ENCODE measurements around the gene GABRB1.

The GABRB1 gene

DNA sequence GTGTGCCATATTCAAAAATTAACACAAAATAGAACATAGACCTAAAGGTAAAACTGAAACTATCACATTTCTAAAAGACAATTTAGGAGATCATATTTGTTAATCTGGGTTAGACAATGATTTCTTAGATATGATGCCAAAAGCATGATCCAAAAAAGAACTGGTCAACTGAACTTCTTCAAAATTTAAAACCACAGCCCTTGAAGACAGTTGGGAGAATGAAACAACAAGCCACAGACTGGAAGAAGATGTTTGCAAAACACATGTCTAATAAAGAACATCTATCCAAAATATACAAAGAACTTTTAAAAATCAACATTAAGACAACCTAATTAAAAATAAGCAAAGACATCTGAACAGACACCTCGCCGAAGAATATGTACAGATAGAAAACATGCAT lies 412.7 kb downstream of the GABRB1 start:
- no peaks in the 10 kb centered on the region for H3K4me1 ChIP-seq
- H3K9me3 ChIP-seq, result peaks cover 0 to 3% (median 0%) of the 10 kb centered on the region in 3 donors
- H3K27ac ChIP-seq, result no peak overlapping the region
- peaks cover 0 to 3% (median 0%) of the 10 kb centered on the region in 3 donors for H3K36me3 ChIP-seq
- TF ChIP-seq, protein P1, sequence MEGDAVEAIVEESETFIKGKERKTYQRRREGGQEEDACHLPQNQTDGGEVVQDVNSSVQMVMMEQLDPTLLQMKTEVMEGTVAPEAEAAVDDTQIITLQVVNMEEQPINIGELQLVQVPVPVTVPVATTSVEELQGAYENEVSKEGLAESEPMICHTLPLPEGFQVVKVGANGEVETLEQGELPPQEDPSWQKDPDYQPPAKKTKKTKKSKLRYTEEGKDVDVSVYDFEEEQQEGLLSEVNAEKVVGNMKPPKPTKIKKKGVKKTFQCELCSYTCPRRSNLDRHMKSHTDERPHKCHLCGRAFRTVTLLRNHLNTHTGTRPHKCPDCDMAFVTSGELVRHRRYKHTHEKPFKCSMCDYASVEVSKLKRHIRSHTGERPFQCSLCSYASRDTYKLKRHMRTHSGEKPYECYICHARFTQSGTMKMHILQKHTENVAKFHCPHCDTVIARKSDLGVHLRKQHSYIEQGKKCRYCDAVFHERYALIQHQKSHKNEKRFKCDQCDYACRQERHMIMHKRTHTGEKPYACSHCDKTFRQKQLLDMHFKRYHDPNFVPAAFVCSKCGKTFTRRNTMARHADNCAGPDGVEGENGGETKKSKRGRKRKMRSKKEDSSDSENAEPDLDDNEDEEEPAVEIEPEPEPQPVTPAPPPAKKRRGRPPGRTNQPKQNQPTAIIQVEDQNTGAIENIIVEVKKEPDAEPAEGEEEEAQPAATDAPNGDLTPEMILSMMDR (IDR thresholded peaks at IDR 0.05), result no peak
- intact Hi-C loops (cut with DNase I; ENCODE audit: low total_unique reads), result no loop called here
- no peak for DNase-seq
- no peaks in the 10 kb centered on the region for H3K27me3 ChIP-seq
- no peak overlapping the region for H3K4me3 ChIP-seq

DNA sequence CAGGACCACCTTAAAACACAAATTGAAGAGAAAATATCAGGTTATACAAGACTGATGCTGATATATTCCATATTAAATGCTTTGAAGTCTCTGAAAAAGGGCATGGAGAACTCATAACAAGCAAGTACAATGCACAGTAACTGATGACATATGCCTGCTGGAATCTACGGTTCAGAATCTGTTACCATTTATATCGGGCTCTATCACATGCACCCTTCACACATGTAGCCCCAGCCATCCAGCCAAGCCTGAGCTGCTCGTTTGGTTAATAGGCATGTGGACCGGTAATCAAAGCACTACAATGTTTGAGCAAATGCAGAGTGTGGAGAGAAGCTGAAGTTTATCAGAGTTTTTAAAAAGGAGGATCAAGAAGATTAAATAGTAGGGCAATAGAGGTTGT lies 420.3 kb downstream of the GABRB1 start:
- no peak overlapping the region for H3K4me3 ChIP-seq
- H3K27ac ChIP-seq, result no peak overlapping the region
- no peaks in the 10 kb centered on the region for H3K4me1 ChIP-seq
- TF ChIP-seq, protein P1 (IDR thresholded peaks at IDR 0.05), result no peak
- H3K36me3 ChIP-seq, result peaks cover 14 to 42% (median 39%) of the 10 kb centered on the region in 3 donors
- no peaks in the 10 kb centered on the region for H3K27me3 ChIP-seq
- intact Hi-C loops (cut with DNase I; ENCODE audit: low total_unique reads), result no loop called here
- no peaks in the 10 kb centered on the region for H3K9me3 ChIP-seq
- no peak for DNase-seq

DNA sequence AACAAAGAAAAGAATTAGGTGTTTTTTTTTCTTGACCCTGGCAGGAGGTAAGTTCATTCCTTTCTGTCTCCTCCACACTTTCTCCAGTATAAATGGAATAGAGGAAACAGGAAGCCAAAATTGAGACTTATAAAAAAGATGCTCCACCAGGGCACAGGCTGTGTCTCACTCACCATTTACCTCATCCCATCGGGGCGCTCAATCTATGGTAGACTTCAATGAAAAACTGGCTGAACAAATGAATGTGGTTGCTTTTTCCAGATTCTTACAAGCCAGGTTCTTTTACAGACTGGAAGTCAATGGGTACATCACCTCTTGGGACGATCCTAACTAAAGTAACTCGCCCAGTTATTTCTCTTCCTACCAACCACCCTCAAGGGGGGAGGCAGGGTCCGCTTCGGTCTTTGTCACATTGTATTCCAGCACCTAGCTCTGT lies 431.4 kb downstream of the GABRB1 start:
- Histone ChIP-seq H3K9me3 (no peaks in the 10 kb centered on the region), H3K27me3 (no peaks in the 10 kb centered on the region), H3K36me3 (no peaks in the 10 kb centered on the region), H3K4me1 (peaks cover 0 to 9% (median 3%) of the 10 kb centered on the region in 4 donors), H3K4me3 (peak overlapping the region; percentile 66 to 78), H3K27ac (peak overlapping the region; percentile 72 to 80)
- TF ChIP-seq, protein P1 (IDR thresholded peaks at IDR 0.05), result no peak
- DNase-seq, result no peak
- intact Hi-C loops (cut with DNase I; ENCODE audit: low total_unique reads), result loop anchor here (1.0 kb wide), 1 partner anchor 97 kb away; no protein-coding TSS in a partner anchor

DNA sequence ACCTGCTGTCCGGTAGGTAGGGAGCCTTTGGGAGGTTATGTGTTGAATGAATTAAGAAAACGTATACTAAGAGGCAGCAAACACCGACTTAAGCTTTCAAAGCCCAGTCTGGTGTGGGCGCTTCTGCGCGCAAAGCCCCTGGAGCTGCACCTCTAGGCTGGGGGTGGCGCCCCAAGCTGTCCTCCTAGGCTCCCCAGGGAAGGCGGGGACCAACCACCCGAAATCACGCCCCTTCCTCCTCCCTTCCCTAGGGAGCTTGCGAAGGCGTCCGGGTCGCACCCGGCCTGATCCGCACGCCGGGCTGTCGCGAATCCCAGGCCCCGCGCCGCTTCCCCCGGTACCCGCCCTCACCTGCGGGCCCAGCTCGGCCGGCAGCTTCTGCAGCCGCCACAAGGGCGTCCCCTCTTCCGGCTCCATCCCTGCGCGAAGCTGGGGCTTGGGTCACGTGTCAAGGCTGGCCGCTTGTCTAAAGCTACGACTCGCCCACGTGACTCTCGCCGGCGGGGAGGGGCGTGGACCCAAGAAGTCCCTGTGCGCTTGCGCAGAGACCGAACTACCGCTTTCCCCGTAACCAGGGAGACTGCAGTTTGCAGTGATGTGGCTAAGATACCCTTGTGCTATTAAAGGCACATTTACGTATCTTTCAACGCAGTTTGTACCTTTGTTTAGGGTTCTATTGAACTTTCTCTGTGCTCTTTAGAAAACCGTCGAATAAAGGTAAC lies 432.0 kb downstream of the GABRB1 start, which contains the start of gene COMMD8:
Gene COMMD8, minus strand, starts transcription at position 468 of the 722 bp plus-strand sequence. Its CDS starts 51 bp downstream, at position 417.
- Histone ChIP-seq H3K36me3 (no peaks in the 10 kb centered on the region), H3K27ac (peak within 1 kb of the TSS; percentile 72 to 80), H3K4me1 (peaks cover 0 to 9% (median 3%) of the 10 kb centered on the region in 4 donors), H3K4me3 (peak within 1 kb of the TSS; percentile 66 to 78), H3K9me3 (no peaks in the 10 kb centered on the region), H3K27me3 (no peaks in the 10 kb centered on the region)
- TF ChIP-seq, protein P1 (IDR thresholded peaks at IDR 0.05), result peak; percentile 43 to 51
- intact Hi-C loops (cut with DNase I; ENCODE audit: low total_unique reads), result loop anchor here (1.0 kb wide), 1 partner anchor 97 kb away; no protein-coding TSS in a partner anchor
- peak; percentile 97 for DNase-seq

DNA sequence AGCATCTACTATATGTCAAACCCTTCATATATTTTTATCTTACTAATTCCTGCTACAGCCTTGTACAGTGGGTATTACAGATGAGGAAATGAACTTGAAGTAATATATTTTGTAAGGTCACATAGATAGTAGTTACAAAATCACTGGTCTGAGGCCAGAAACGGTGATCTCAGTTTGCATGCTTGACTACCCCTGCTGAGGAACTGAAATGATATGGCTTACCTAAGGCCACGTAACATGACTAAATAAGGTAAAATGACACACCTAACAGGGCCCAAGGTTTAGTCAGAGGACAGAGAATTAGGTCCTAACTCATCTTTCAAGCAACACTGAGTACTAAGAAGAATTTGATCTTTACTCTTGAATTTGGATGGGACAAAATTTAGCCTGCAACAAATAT lies 433.6 kb downstream of the GABRB1 start:
- Histone ChIP-seq H3K27ac (no peak overlapping the region), H3K27me3 (no peaks in the 10 kb centered on the region), H3K4me3 (no peak overlapping the region), H3K36me3 (no peaks in the 10 kb centered on the region), H3K4me1 (peaks cover 0 to 9% (median 3%) of the 10 kb centered on the region in 4 donors), H3K9me3 (no peaks in the 10 kb centered on the region)
- intact Hi-C loops (cut with DNase I; ENCODE audit: low total_unique reads), result no loop called here
- no peak for DNase-seq
- TF ChIP-seq, protein P1 (IDR thresholded peaks at IDR 0.05), result no peak

Measured in tibial artery (tissue), 4 donors.